ENCODE results near the gene CDH12. TPM values are rescaled to one million over a fixed set of nuclear protein-coding genes. Genes with fewer than 3 reads are reported as not detected.
"Not testable (repeated sequence)": the region's sequence is repeated elsewhere in the genome, so short reads cannot be mapped to it uniquely, and the experiment has no call there.

The CDH12 gene
- total RNA-seq, 1 donor from 2014 or later, result 38.4 TPM

DNA sequence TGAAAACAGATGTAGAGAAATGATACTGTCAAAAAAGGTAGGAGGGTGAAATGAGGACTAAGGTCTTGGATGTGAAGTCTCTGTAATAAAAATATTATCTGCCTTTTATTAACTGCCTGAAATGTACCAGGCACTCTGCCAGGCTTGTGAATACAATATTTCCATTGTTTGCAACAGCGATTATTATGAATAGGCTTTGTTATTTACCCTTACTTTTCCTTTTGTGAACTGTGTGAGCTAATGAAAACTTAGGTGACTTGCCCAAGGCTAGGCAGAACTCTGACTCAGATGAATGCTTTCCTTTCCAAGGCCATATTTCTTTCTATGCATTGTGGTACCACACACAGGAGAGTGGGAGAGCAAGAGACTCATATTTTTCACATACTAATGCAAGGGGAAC, 204.1 kb downstream of the CDH12 start:
- no peak for DNase-seq

DNA sequence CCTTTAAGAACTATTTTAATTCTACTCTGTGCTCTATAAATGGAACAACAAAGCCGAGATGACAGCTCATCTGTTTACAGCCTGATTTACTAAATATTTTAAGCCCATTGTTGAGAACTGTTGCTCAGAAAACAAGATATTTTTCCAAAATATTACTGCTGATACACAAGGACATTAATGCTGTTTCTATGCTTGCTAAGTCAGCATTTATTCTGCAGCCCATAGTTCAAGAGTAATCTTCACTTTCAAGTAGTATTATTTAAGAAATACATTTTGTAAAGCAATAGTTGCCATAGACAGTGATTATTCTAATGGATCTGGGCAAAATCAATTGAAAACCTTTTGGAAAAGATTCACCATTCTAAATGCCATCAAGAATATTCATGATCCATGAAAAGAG, 208.3 kb downstream of the CDH12 start:
- DNase-seq, result no peak

GRCh38 chr5:22643356-22643755, 209.8 kb downstream of the CDH12 start:
- no peak for DNase-seq

DNA sequence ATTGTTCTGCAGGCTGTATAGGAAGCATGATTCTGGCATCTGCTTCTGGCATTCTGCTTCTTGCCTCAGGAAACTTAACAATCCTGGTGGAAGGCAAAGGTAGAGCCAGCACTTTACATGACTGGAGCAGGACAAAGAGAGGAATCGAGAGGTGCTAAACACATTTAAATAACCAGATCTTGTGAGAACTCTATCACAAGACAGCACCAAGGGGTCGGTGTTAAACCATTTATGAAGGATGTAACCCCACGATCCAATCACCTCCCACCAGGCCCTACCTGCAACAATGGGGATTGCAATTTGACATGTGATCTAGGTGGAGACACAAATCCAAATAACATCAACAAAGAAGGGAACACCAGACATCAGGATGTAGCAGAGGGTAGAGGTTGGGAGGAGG, 221.5 kb downstream of the CDH12 start:
- no peak for DNase-seq

DNA sequence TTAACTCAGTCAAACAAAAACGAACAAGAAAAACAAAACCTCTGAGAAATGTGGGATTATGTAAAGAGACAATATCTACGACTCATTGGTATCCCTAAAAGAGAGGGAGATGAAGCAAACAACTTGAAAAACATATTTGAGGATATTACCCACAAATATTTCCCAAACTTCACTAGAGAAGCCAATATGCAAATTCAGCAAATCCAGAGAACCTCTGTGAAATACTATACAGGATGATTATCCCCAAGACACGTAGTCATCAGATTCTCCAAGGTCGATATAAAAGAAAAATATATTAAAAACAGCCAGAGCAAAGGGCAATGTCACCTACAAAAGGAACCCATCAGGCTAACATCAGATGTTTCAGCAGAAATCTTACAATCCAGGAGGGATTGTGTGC, 226.1 kb downstream of the CDH12 start:
- DNase-seq, result no peak

DNA sequence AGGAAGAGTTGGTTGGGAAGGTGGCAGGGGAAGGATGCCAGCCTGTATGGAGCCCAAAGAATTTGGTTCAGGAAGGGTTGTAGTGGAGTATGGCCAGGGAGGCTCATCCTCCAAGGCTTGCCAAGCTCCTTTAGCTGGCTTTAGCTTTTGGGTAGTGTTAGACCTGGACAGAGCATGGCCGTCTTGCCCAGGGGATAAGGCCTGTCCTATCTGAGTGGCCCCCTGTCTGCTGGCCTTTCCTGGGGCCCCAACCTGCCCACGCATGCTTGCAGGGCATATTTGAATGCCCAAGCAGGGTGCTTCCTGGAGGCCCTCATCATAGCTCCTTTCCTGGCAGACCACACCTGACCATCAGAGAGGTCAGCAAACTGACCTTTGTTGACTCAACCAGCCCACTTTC, 227.7 kb downstream of the CDH12 start:
- DNase-seq, result no peak

DNA sequence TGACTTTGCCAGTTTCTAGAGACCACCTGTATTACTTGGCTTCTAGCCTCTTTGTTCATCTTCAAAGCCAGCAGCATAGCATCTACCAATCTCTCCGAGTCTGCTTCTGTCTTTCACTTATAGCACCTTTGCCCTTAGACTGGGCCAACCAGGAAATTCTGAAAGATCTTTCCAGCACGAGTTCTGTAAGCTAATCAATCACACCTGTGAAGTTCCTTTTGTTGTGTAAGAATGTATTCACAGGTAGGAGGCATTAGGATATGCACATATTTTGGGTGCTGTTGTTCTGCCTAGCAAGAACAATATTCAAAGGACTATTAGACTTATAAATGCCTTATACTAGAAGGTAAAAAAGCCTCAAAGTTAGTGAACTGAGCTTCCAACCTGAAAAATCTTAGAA, 232.1 kb downstream of the CDH12 start:
- no peak for DNase-seq

GRCh38 chr5:22615964-22616363, 237.2 kb downstream of the CDH12 start:
- no peak for DNase-seq

GRCh38 chr5:22614486-22615094, 238.6 kb downstream of the CDH12 start:
- no peak for DNase-seq

DNA sequence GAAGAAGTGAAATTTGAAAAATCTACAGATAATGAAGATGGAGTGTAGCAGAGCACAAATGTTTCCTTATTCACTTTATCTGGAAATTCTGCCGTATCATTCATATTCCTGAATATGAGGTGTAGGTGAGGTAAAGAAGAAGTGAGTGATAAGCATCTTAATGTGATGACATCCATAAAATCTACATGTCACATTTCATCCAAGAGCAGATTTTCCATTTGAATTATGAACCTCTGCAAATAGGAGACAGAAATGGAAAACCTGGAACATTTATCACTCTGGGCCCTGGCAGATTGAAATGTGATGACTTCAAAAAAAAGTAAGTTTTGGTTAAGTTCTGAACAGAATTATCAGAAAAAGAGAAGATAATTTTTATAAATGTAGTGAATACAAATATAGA, 240.2 kb downstream of the CDH12 start:
- DNase-seq, result no peak

GRCh38 chr5:22611327-22611726, 241.8 kb downstream of the CDH12 start:
- DNase-seq, result no peak

DNA sequence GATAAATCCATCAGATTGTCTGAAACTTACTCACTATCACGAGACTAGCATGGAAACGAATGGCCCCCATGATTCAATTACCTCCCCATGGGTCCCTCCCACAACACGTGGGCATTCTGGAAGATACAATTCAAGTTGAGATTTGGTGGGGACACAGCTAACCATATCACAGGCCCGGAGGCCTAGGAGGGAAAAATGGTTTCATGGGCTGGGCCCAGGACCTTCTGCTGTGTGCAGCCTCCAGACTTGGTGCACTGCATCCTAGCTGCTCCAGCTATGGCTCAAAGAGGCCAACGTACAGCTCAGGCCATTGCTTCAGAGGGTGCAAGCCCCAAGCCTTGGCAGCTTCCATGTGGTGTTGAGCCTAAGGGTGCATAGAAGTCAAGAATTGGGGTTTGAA, 245.6 kb downstream of the CDH12 start:
- DNase-seq, result not testable (repeated sequence)

- DNase-seq, result no peak
Observed at GRCh38 chr5:22605473-22605872, 247.7 kb downstream of the CDH12 start.

GRCh38 chr5:22604711-22605110, 248.4 kb downstream of the CDH12 start:
- DNase-seq, result no peak

DNA sequence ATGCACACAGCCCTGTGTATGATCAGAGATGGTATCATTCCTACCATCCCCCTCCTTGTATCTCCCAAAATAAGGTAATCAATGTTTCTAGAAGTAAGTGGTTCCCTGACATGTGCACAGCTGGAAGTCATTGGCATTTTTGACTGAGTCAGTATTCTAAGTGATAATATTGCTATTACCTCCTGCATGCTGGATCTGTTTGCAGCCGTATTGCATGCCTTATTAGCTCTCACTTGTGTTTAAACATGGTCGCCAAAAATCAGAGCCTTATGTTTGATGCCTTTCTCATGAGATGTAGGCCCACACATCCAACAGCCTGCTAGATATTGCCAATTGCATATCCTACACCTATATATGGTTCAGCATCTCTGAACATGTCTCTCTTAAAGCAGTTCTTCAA, 254.3 kb downstream of the CDH12 start:
- no peak for DNase-seq

DNA sequence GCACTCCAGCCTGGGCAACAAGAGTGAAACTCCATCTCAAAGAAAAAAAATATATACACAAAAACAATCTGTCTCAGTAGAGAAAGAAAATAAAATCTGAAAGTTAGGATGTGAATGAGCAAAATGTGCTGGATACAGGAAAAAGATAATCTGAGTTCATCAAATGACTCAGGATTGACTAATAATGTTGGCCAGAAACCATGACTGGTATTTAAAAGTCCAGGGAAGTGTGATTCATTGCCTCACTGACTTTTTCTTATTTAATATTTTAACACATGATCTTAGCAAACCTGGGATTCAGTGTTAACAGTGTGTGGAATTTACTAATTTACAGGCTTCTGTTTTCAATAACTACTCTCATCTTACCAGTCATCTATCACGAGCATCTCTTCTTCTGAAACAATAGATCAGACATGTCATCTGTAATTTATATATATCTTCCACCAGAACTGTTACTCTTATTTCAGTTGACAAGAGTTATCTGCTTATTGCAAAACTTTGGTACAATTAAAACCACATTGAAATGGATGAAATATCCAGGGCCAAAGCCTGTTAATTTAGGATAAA, 256.7 kb downstream of the CDH12 start:
- DNase-seq, result no peak

DNA sequence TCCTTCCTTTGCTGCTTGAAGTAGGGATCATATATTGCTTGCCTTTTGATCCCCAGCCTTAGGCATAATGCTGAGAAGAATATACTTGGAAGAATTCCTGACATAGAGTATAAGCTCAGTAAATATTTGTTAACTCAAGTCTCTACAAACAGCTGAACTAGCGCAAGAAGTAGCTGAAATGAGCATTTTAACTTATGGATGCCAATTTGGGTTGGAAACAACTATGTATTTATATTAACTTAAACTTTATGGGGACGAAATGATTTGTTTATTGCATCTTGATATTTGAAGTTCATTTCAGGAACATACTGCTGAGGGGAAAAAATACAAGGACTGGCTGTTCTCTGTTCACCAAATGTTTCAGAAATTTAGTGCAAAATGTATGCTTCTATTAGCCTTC, 258.7 kb downstream of the CDH12 start:
- no peak for DNase-seq

GRCh38 chr5:22593592-22593991, 259.6 kb downstream of the CDH12 start:
- no peak for DNase-seq

DNA sequence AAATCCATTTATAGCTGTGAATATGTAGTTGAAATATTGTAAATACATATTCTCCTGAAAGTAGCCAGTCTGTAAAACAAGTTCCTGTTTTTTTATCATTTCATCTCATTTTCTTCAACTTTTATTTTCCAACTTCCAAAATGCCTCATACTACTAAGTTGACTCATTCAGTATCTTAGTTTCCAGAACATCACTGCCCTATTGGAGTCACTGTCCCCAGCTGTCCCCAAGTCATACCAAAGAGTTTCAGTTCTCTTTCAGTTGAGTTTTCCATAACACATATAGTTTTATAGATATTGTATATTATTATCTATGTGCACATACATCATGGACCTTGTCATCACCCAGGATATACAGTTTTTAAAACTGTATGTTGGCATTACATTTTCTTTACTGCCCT, 261.7 kb downstream of the CDH12 start:
- DNase-seq, result no peak

DNA sequence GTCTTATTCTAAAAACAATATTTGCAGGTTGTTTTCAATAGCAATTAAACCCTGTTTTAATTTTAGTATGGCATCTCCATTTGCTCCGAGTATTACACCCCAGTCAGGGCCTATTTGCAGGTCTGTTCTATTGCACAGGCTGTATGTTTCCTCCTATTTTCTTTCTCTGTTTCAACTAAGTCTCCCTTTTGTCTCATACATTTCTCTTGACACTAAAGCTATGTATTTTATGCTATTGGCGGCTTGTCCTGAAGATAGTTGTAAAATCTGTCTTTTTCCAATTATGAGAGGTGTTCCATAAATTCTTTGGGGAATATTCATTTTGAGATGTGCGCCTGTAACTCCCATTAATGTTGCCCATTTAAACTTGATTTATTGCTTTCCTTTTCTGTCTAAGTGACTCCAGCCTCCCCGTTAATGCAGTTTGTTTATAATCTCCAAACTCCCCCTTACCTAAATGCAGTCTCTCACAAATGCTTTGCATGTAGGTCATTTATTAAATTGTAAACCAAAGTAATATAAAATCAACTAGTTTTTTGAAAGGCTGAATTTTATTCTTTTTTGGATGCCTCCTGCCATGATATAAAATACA, 262.4 kb downstream of the CDH12 start:
- DNase-seq, result no peak

GRCh38 chr5:22577711-22578110, 275.4 kb downstream of the CDH12 start:
- no peak for DNase-seq

GRCh38 chr5:22577006-22577405, 276.1 kb downstream of the CDH12 start:
- DNase-seq, result no peak

DNA sequence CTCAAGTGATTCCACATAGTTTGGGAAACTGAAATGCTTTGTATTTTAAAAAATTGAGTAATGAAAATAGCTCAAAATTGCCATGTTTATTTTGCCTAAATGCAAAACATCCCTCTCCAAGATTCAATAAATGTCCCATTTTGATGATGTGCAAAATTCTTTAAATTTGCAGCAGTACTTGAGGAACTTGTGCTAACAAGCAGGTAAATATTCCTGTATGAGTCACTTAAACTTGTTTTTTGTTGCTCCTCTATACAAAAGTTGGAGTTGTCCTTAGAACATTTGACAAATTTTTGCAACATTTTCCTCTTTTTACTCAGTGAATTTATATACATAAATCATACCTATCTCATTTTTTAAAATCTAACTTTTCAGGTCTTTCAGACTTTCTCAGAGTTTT, 280.2 kb downstream of the CDH12 start:
- no peak for DNase-seq

DNA sequence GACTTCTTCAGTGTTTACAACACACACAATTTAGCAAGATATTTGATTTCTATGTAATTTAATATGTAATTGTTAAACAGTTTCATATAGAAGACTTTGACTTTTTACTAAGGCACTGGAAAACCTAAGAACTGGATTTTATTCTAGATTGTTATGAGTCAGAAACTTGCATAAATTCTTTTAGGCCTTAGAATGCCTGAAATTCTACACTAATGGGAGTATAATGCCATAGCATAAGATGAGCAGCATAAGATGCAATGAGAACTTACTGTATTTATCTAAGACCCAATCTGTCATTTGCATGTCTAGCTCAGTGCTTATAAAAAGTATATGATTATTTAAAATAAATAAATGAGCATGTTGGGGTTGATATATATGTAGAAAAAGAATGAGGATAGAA, 285.2 kb downstream of the CDH12 start:
- DNase-seq, result no peak

- no peak for DNase-seq
Observed at GRCh38 chr5:22560147-22560546, 293.0 kb downstream of the CDH12 start.

Measured in occipital lobe (tissue), 2 donors.